ENCODE measurements around the gene PTPRN2.

PTPRN2 gene

DNA sequence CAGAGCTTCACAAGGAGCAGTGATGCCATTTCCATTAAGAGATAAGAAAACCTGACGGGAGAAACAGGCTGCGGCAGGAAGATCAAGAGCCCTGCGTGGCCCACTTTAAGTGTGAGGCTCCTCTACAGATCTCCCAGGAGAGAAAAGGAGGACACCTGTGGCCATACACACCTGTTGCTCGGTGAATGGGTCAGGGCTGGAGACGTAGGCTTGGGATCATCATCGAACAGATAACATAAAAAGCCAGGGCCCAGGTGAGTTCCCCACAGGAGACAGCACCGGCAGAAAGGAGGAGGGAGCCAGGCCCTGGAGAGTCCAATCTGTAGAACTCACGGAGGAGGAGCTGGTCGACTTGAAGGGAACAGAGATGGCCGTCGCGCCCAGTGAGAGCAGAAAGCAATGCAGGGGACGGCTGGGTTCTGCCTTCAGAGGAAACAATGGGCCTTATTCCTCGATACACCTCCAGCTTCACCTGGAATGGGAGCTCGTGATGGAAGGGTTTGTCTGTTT lies 694.0 kb downstream of the PTPRN2 start:
- no peak for DNase-seq (ENCODE audit: low read depth, low spot score)

DNA sequence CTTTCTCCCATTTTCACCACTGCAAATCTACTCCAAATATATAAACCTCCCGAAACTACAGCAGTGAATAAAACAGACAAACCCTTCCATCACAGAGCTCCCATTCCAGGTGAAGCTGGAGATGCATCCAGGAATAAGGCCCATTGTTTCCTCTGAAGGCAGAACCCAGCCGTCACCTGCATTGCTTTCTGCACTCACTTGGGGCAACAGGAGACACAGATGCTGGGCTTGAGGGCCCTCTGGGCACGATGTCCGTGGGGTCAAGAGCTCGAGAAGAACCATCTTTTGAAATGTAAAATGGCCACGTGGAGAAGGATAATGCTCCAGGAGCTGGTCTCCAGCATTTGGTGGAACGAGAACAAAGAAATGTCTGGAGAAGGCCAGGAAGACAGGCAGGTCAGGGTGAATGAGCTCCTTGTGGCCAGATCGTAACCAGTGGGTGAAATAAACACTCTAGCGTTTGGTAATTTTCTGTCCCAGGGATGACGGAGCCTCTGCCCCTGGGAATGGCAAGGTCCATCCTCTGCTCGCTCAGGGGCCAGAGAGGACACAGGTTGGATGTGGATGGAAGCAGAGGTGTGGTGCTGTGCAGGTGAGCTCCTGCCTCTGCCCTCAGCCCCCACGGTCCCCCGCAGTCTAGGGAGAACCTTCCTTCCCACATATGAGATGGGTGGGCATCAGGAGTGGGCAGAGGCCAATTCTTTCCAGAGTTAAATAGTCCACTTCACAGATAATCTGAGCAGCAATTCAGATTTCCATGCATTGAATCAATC lies 694.7 kb downstream of the PTPRN2 start:
- no peak for DNase-seq (ENCODE audit: low read depth, low spot score)

DNA sequence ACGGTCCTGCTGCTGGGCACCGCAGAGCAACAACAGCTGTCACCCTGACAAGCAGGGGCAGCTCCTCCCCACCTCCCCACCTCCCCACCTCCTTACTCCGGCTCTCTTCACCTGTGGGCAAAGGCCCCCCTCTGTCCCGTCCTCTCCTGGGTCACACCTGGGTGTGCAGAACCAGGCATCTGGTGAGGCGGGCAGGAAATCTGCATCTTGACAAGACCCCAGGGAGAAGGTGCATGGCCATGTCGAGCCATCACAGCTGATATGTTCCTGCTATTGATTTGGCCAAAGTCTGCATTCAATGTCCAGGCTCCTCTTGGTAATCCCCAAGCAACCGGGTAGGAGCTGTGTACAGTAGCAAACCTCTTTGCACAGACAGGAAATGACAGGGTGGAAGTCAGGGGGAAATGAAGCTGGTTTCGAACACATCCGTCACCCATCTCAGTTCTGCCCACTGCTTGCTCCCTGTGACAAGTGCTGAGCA lies 696.7 kb downstream of the PTPRN2 start:
- no peak for DNase-seq (ENCODE audit: low read depth, low spot score)

DNA sequence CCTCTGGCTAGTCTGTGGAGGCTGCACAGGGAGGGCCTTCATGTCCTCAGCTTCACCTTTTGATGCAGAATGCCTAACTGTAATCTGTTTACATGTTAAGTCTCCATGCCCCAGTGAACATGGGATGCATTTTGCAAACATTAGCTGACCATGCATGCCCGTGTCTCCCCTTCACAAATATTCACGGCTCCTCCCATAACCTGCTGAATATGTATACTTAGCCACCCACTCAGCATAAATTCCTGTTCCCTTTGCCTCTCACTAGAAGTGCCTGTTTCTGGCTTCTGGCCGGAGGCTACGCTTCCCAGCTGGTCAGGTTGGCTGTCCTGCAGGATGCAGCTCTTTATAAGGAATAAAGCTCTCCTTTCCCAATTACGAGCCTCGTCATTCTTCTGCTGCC lies 698.1 kb downstream of the PTPRN2 start:
- no peak for DNase-seq (ENCODE audit: low read depth, low spot score)

DNA sequence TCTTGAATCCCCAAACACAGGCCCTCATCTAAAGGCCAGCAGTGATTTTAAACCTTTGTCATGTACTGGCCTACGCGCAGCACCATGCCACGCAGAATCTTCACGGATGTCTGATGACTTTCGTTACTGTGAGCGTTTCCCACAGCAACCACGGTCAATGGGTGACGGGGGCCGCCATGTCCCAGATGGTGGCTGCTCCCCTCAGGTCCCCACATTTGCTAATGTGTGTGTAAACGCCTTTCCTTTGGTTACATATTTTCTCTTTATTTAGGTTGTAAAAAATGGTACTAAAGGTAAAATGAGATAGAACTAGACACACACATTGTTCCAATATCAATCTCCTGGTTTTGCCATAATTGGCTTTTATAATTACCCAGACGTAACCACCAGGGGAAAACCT lies 699.0 kb downstream of the PTPRN2 start:
- no peak for DNase-seq (ENCODE audit: low read depth, low spot score)

DNA sequence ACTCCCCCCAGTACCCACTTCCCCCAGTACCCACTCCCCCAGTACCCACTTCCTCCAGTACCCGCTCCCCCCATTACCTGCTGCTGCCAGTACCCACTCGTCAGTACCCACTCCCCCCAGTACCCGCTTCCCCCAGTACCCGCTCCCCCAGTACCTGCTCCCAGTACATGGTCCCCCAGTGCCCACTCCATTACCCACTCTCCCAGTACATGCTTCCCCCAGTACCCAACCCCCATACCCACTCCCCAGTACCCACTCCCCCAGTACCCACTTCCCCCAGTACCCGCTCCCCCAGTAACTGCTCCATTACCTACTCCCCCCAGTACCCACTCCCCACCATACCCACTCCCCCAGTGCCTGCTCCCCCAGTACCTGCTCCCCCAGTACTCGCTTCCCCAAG lies 700.2 kb downstream of the PTPRN2 start:
- DNase-seq (ENCODE audit: low read depth, low spot score), result no peak

DNA sequence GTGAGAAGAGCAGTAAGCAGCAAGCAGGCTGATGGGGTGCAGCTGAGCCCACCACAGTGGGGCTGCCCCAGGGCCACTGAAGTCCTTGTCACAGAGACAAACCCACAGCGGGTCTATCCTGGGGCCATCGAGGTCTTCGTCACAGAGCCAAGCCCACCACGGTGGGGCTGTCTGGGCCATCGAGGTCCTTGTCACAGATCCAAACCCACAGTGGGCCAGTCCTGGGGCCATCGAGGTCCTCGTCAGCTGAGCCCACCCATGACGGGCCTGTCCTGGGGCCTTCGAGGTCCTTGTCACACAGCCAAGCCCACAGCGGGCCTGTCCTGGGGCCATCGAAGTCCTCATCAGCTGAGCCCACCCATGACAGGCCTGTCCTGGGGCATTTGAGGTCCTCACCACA lies 700.9 kb downstream of the PTPRN2 start:
- no peak for DNase-seq (ENCODE audit: low read depth, low spot score)

DNA sequence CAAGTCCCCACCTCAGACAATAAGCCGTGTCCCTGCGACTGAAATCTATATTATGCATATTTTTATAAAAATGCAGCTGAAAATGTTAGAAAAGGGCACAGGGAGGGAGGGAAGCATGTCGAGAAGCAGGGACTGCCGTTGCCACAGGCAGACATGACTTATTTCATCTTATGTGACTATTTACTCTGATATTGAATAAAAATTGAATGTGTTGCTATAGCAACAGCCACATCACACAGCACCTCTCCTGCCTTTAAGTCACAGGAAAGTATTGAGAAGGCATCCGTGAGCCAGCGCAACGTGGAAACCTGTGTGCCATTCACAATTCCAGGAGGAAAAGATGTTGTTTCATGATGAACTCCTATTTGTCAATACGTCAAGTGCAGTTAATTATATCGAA lies 701.4 kb downstream of the PTPRN2 start:
- no peak for DNase-seq (ENCODE audit: low read depth, low spot score)

DNA sequence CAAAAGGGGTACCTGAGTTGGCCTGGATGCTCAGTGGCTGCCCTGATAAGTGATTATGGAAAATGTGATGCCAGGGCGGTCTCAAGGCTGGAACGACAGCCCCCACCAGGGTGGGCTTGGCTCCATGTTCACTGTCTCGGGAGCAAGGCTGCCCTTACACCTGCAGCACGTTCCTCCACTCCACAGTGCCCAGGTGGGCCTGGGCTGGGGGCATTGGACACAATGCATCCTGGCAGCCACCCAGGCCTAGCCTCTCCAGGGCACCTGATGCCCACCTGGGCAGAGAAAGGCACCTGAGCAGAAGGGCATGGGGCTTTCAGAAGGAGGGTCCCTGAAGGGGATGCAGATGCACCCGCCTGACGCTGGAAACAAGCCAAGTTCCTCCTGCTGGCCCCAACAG lies 702.5 kb downstream of the PTPRN2 start:
- DNase-seq (ENCODE audit: low read depth, low spot score), result no peak

DNA sequence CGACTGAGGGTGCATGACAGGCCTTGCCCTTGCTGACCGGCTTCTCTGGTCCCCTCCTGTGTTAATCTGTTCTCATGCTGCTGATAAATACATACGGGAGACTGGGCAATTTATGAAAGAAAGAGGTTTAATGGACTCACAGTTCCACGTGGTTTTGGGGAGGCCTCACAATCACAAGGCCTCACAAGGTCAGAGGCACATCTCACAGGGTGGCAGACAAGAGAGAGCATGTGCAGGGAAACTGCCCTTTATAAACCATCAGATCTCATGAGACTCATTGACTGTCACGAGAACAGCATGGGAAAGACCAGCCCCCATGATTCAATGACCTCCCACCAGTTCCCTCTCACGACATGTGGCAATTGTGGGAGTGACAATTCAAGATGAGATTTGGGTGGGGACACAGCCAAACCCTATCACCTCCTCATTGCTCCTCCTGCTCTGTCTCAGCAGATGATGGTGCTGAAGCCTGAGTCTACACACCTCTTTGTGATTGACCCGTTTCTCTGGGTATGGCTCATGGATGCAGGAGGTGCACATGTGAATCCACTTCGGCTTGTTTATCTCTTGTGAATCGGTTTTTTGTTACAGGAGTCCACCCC lies 703.1 kb downstream of the PTPRN2 start:
- no peak for DNase-seq (ENCODE audit: low read depth, low spot score)

DNA sequence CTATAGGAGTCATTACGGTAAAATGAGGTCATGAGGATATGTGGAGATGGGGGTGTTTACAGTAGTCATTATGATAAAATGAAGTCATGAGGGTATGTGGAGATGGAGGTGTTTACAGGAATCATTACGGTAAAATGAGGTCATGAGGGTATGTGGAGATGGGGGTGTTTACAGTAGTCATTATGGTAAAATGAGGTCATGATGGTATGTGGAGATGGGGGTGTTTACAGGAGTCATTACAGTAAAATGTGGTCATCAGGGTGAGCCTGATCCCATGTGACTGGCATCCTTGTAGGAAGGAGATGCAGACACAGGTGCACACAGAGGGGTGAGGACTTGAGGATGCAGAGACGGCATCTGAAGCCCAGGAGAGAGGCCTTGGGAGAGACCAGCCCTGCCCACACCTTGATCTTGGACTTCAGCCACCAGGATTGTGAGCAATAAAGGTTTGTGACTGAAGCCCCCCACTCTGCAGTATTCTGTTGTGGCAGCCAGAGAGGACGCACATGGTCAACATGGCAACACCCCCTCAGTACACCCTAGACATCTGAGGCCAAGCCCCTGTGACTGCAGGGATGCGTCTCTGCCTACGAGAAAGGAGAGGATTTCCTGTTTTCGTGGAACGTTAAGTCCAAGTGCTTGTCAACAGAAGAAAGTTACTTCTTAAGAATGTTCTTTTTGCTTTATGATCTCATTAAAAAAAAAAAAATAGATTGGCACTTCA lies 706.4 kb downstream of the PTPRN2 start:
- no peak for DNase-seq (ENCODE audit: low read depth, low spot score)

DNA sequence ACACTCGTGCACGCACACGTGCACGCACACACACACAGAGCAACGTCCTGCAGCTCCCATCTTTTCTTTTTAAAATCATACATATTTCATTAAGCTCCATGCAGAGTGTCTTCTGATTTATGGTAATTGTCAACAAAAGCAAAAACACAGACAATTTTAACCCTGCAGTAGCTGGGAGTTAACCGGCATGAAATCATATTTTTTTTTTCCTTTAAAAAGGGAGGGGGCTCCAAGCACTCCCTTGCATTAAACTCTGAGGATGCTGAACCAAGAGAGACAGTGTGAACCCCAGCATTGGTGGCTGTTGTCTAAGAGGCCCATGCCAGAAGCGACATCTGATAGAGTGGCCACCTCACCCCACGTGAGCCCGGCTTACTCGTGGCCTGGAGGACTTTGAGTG lies 708.2 kb downstream of the PTPRN2 start:
- DNase-seq (ENCODE audit: low read depth, low spot score), result no peak

DNA sequence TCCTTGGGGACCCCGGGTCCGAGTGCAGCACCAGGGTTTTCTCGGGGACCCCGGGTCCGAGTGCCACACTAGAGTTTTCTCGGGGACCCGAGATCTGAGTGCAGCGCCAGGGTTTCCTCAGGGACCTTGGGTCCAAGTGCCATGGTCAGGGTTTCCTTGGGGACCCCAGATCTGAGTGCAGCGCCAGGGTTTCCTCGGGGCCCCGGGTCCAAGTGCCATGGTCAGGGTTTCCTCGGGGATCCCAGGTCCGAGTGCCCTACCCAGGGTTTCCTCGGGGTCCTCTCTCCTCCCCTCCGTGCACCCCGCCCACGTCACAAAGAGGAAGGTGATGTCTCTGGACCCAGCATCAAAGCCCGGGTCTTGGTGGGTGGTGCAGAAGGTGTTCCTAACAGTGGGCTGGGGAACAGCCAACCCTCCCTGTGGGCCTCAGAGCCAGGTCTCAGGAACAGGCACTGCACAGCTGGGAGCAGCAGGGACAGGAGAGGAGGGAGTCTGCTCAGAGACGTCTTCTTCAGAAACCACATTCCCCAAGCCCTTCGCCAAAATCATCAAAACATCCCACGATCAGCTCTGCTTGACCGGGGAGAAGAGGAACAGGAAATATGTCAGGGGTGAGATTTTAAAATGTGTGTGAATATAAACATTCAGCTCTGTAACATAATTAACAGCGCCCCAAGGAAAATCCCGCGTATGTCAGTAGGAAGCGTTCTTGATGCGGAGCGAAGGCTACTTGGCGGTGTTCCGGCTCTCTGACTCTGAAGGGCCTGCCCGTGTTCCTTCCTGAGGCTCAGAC lies 710.1 kb downstream of the PTPRN2 start:
- DNase-seq (ENCODE audit: low read depth, low spot score), result no peak

DNA sequence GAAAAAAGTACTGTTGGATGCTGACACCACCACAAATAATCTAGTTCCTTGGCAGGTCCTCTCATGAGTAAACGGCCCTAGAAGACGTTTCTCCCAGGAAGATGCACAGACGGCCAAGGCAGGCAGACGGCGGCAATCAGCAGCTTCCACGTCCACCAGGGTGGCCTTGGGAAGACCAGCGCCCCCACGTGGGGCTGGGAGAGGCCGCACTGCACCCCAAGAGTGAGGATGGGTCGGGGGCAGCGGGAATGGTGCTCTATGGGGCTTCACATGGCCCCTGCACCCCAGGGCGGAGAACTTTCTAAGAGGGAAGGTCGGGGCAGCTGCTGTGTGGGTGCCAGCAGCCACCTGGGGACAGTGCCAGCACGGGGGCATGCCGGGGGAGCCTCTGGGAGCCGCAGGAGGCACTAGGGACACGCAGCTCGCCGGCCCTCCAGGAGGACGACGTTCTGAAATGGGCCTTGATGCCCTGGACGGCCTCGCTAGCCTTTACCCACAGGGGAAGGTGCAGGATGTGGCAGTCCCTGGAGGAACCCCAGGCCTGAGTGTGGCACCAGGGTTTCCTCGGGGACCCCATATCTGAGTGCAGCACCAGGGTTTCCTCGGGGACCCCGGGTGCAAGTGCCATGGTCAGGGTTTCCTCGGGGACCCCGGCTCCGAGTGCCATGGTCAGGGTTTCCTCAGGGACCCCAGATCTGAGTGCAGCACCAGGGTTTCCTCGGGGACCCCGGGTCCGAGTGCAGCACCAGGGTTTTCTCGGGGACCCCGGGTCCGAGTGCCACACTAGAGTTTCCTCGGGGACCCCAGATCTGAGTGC lies 710.9 kb downstream of the PTPRN2 start:
- no peak for DNase-seq (ENCODE audit: low read depth, low spot score)

DNA sequence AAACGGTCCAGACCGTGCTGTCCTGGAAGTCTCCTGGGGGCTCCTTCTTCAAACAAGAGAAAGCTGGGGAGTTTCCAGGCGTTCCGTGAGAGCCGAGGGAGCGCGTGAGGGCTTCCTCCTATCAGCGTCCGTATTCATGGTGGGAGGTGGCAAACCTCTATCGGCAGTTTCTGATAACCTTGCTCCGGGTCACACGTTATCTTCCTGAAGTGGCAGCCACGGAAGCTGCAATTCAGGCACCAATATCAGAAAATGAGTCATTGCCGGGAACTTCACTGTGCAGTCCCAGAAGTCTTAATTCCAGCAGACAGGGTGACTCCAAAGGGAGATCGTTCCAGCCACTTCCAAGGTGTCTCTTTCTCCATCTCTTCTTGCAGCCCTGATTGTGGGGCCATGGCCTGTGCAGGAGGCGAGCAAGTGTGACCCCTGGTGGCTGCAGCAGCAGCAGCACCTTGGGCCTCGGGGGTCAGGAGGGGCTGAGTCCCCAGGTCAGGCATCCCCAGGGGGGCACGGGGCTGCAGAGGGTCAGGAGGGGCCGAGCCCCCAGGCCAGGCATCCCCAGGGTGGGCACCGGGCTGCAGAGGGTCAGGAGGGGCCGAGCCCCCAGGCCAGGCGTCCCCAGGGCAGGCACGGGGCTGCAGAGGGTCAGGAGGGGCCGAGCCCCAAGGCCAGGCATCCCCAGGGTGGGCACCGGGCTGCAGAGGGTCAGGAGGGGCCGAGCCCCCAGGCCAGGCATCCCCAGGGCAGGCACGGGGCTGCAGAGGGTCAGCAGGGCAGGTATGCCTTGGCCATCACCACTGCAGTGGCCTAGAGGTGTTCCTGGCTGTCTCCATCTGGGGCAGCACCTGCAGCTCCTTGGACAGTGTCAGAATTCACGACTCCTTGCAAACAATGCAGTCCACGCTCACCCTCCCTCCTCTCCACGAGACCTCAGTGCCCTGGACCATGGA lies 712.1 kb downstream of the PTPRN2 start:
- peak; percentile 33 for DNase-seq (ENCODE audit: low read depth, low spot score)

DNA sequence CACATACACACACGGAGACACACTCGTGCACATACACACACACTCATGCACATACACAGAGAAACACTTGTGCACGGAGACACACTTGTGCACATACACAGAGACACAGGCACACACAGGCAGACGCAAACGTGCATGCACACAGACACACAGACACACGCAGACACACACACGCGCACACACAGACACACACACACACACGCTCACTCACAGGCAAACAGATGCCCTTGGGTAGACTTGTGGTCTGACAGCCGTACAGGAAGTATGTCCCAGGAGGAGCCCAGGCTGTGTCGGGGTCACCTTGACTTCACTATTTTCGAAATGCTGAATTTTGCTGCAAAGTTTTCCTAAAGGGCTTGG lies 712.8 kb downstream of the PTPRN2 start:
- DNase-seq (ENCODE audit: low read depth, low spot score), result no peak

DNA sequence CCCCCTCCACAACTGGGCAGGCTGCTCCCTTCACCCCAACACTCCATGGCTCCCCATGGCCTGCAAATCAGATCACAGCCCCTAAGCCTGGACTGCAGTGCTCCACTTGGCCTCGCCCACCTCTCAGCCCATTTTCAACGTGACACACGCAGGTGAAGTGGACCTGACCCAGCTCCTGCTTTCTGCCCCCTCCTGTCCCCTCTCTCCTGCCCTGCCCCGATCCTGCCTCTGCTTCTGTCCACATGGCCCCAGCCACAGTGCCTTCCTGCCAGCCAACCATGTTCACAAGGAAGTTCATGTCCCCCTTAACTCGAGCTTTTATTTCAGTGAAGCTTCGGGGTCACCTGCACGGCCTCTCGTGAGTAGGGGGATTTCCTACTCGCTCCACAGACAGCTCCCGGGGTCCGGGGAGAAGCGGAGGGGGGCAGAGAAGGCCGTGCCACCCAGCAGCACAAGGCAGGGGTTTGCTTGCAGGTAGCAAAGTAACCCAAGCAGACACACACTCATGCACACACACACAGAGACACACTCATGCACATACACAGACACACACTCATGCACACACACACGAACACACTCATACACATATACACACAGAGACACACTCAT lies 713.3 kb downstream of the PTPRN2 start:
- DNase-seq (ENCODE audit: low read depth, low spot score), result no peak

DNA sequence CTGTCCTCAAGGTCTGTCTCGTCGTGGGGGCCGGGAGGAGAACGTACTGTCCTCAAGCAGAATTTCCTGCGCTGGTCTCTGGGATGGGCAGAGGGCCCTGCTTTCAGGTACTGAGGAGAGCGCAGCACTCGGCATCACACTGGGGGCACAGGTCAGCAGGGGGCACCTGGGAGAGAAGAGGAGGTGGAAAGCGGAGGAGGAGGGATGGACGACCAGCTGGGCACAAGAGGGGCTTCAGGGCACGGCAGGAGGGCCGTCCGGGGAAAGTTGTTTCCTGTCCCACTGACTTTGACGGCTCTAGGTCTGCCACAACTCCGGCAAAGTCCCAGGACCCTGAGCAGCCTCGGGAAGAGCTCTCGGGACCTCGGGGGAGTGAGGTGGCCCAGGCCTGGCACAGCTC lies 714.0 kb downstream of the PTPRN2 start:
- no peak for DNase-seq (ENCODE audit: low read depth, low spot score)

DNA sequence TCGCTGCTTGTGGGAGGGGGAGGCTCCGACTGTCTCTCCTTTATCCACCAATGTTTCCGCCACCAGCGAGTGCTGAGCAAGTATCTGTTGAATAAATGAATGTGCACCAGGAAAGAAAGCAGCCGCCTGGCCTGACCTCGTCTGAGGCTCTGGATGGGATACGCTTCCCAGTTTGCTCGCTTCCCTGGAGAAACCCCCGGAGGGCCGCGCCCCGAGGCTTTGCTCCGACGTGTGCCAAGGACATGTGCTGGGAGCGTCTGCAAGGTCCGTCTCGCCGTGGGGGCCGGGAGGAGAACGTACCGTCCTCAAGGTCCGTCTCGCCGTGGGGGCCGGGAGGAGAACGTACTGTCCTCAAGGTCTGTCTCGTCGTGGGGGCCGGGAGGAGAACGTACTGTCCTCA lies 714.4 kb downstream of the PTPRN2 start:
- no peak for DNase-seq (ENCODE audit: low read depth, low spot score)

Data from smooth muscle cell of the brain vasculature (primary cell).